ENCODE data around the gene PCSK2.
A peak's percentile ranks its signal among the peaks of the same experiment; 100 is the strongest.

Gene PCSK2

DNA sequence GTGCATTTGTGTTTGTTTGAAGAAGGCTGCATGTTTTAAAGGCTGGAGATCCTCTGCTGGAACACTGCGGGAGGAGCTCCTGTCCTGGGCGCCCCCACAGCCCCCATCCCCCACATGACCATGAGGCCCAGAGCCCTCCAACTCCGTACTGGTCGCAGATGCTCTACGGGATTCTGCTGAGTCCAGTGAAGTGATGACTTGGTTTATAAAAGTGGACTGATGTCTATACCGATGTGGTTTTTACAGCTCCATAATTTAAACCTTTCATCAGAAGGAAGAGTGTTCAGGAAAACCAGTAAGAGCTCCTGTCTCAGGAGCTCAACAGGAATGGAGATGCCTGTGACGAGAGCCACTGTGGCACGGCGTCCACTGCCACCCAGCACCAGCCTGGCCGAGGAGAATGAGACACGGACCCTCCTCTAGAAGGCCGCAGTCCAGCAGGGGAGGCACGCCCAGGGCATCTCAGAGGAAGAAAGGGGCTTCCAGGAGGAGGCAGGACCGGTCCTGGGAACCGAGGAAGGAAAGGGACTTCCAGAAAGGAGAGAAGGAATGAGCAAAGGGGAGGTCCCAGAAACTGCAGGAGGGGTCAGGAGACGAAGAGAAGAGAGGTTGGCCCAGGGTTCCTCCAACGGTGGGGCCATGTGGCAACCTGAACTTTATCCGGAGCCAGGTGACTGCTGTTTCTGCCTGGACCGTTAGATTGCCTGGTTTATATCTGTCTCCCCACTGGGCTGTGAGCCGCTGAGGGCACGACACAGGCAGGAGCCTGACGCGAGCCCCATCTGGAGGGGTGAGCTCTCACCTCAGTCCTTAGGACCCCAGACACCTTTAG lies 277.4 kb downstream of the PCSK2 start:
- no peak overlapping the region for H3K4me3 ChIP-seq (ENCODE audit: control insufficient read depth, low read depth, low read length)
- no peak for DNase-seq (ENCODE audit: low read depth)

DNA sequence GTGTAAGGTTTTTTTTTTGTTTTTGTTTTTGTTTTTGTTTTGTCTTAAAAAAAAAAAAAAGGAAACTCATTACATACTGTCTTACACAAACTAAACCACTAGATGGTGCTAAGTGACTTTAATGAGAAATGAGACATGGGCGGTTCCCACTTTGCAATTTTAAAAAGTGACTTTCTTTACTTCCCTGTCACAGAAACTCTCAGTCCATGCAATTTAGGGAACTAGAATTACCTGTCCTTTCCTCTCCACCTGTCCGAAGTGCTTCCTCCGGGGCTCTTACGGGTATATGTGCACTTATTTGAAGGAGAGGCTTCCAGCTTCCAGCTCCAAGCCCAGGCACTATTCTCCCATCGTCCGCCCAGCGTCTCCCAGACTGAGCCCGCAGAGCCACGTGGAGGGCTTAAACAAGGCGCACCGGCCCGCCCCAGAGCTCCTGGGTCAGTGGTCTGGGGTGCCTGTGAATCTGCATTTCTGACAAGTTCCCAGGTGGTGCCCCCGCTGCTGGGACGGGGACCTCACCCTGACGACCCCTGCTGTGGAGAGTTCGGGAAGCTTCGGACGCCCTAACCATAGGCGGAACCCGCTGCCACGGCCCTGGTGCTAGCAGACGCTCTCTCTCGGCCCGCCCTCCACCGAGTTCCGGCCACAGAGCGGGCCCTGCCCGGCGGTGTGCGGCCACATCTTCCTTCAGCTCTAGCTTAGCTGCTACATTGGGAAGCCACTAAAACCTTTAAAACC lies 278.2 kb downstream of the PCSK2 start:
- H3K4me3 ChIP-seq (ENCODE audit: control insufficient read depth, low read depth, low read length) = peak overlapping the region; percentile 45
- TF ChIP-seq, protein P1, sequence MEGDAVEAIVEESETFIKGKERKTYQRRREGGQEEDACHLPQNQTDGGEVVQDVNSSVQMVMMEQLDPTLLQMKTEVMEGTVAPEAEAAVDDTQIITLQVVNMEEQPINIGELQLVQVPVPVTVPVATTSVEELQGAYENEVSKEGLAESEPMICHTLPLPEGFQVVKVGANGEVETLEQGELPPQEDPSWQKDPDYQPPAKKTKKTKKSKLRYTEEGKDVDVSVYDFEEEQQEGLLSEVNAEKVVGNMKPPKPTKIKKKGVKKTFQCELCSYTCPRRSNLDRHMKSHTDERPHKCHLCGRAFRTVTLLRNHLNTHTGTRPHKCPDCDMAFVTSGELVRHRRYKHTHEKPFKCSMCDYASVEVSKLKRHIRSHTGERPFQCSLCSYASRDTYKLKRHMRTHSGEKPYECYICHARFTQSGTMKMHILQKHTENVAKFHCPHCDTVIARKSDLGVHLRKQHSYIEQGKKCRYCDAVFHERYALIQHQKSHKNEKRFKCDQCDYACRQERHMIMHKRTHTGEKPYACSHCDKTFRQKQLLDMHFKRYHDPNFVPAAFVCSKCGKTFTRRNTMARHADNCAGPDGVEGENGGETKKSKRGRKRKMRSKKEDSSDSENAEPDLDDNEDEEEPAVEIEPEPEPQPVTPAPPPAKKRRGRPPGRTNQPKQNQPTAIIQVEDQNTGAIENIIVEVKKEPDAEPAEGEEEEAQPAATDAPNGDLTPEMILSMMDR (conservative IDR thresholded peaks at IDR 0.05; ENCODE audit: control insufficient read depth, insufficient read depth, low read depth, low read length) = peak; percentile 54
- DNase-seq (ENCODE audit: low read depth) = peak; percentile 69

More for the DNA sequence above, 277.4 kb downstream of the PCSK2 start:
- TF ChIP-seq, protein P1 (conservative IDR thresholded peaks at IDR 0.05; ENCODE audit: control insufficient read depth, insufficient read depth, low read depth, low read length) = no peak

DNA sequence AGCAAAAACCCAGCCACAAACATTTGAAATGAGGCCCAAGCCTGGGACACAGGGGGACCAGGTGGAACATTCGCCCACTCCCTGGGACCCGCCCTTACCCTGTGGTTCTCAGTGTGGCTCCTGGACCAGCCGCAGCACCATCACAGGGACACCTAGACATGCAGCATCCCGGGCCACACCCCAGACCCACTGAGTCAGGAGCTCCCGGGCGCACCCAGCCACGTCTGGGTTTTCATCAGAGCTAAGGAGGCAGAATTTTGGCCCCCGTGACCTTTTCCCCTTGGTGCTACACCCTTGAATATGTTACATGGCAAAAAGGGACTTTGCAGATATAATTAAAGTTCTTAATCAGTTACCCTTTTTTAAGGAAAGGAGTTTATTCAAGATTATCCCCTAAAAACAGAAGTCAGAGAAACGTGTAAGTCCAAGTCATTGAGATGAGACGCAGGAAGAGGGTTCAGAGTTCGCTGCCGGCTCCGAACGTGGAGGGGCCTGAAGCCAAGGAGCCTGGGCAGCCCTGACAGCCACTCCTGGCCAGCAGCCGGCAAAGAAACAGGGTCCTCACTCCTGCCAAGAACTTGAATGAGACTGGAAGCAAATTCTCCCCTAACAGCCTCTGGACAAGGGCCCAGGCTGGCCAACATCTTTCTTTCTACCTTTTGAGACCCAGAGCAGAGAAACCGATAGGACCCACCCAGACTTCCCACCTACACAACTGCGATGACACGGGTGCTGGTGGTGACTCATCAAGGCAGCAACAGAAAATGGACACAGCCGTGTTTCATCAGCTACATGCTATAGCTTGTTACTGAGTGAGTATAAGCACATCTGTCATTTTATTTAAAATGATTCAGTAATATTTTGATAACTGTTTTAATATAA lies 279.0 kb downstream of the PCSK2 start:
- DNase-seq (ENCODE audit: low read depth) = peak; percentile 70
- H3K4me3 ChIP-seq (ENCODE audit: control insufficient read depth, low read depth, low read length) = peak overlapping the region; percentile 45
- TF ChIP-seq, protein P1 (conservative IDR thresholded peaks at IDR 0.05; ENCODE audit: control insufficient read depth, insufficient read depth, low read depth, low read length) = no peak

DNA sequence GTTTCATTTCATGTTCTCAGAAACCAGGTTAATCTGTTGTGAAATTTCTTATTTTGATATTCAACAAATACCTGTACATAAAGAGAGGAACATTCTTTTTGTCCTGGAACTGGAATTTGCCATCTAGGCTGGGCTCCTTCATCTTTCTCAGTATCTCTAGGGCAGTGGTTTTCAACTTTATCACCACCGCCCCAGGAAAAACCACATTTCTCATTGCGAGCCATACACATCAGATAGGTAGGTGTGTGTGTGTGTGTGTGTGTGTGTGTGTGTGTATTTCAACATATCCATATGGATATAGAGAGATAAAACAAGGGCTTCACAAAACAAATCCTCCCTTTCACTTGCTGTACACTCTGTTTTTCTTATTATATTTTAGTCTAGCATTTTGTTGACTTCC lies 280.2 kb downstream of the PCSK2 start:
- H3K4me3 ChIP-seq (ENCODE audit: control insufficient read depth, low read depth, low read length) = no peak overlapping the region
- TF ChIP-seq, protein P1 (conservative IDR thresholded peaks at IDR 0.05; ENCODE audit: control insufficient read depth, insufficient read depth, low read depth, low read length) = no peak
- no peak for DNase-seq (ENCODE audit: low read depth)

DNA sequence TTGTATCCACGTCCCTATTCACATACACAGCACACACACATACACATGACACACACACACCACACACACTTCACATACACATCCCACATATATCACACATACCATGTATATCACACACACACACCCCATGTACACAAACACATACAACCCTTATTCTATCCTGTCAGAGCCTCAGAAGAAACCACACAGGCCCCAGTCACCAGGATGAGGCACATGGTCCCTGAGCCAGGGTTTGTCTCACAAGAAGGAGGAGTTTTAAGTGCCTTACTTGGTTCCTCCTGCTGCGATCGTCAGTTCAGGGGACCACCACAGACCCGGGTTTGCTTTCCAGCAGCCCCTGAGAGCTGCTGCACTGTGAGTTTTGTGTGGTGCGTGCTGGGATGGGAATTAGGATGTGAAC lies 280.7 kb downstream of the PCSK2 start:
- TF ChIP-seq, protein P1 (conservative IDR thresholded peaks at IDR 0.05; ENCODE audit: control insufficient read depth, insufficient read depth, low read depth, low read length) = no peak
- no peak overlapping the region for H3K4me3 ChIP-seq (ENCODE audit: control insufficient read depth, low read depth, low read length)

DNA sequence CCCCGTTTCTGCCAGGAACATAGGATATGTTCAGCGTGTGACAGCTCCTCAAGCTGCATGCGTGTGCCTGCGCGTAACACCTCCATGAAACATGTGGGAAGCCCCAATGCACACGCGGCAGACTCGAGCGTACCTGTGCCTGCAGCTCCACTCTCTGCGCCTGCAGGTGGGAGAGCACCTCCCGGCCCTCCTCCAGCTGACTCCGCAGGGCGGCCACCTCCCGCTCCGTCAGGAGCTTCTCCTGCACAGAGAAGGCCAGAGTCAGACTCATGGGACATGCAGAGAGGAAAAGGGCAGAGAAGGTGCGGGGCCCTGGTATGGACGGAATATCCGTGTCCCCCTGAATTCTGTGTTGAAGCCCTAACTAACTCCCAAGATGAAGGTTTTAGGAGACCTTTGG lies 281.9 kb downstream of the PCSK2 start:
- TF ChIP-seq, protein P1 (conservative IDR thresholded peaks at IDR 0.05; ENCODE audit: control insufficient read depth, insufficient read depth, low read depth, low read length) = no peak
- no peak overlapping the region for H3K4me3 ChIP-seq (ENCODE audit: control insufficient read depth, low read depth, low read length)
- DNase-seq (ENCODE audit: low read depth) = no peak

More for the DNA sequence above, 280.7 kb downstream of the PCSK2 start:
- no peak for DNase-seq (ENCODE audit: low read depth)

Measured in fibroblast of mammary gland (primary cell).